GM04504 (cell line): ENCODE data around the gene TMUB1.

Experiments
- DNase-seq: peaks from one replicate; pipeline ENCODE4 v3.0.0-alpha.2; 2012; ENCODE audit warnings: low read depth

The TMUB1 gene

GRCh38 chr7:151103973-151104372, 20.7 kb upstream of the TMUB1 start:
- DNase-seq = no peak

GRCh38 chr7:151102991-151103390, 19.7 kb upstream of the TMUB1 start:
- no peak for DNase-seq

GRCh38 chr7:151101621-151102396, 18.5 kb upstream of the TMUB1 start:
- no peak for DNase-seq

GRCh38 chr7:151100921-151101320, 17.6 kb upstream of the TMUB1 start:
- no peak for DNase-seq

GRCh38 chr7:151099486-151100211, 16.4 kb upstream of the TMUB1 start:
- DNase-seq = no peak

- no peak for DNase-seq
These were observed 12.7 kb upstream of the TMUB1 start for GRCh38 chr7:151095828-151096475.

- DNase-seq = no peak
These were observed 12.0 kb upstream of the TMUB1 start for GRCh38 chr7:151095123-151095797.

- no peak for DNase-seq
These were observed 11.4 kb upstream of the TMUB1 start for GRCh38 chr7:151094675-151095074.

GRCh38 chr7:151093748-151094147, 10.5 kb upstream of the TMUB1 start:
- DNase-seq = no peak

GRCh38 chr7:151091988-151092387, 8.7 kb upstream of the TMUB1 start:
- DNase-seq = no peak

GRCh38 chr7:151091431-151091830, 8.1 kb upstream of the TMUB1 start:
- no peak for DNase-seq

- DNase-seq = no peak
These were observed 7.7 kb upstream of the TMUB1 start for GRCh38 chr7:151091003-151091402.

GRCh38 chr7:151089893-151090730, 6.8 kb upstream of the TMUB1 start:
- no peak for DNase-seq

- no peak for DNase-seq
These were observed 5.8 kb upstream of the TMUB1 start for GRCh38 chr7:151088856-151089699.

- DNase-seq = no peak
These were observed 4.9 kb upstream of the TMUB1 start for GRCh38 chr7:151088019-151088855.

- no peak for DNase-seq
These were observed 4.1 kb upstream of the TMUB1 start for GRCh38 chr7:151087245-151088018.

- DNase-seq = no peak
These were observed 3.5 kb upstream of the TMUB1 start for GRCh38 chr7:151086802-151087244.

GRCh38 chr7:151085691-151086620, 2.7 kb upstream of the TMUB1 start, which contains the start of gene AGAP3:
TSS of gene AGAP3 (plus strand) at chr7:151086475. CDS start at chr7:151086742, 267 bp downstream.
- DNase-seq = no peak
